Stomach (tissue), 4 donors: Measurements from ENCODE around the gene IER5.

Experiments used
- POLR2A ChIP-seq, 4 donors: fragments of 450-650 bp; IDR thresholded peaks; one replicate each; pipeline ENCODE4 v1.6.1; 2016; ENCODE audit warnings: antibody characterized with exemption in 4 of 4, control low read depth in 2 of 4, mild to moderate bottlenecking in 1 of 4, moderate library complexity in 1 of 4
- TF ChIP-seq, protein P1 (sequence below), 7 experiments: fragments of 450-650 bp in 4 of 7; fragments of 200-600 bp in 3 of 7; sonication (generic) in 3 of 7; IDR thresholded peaks; one replicate each; pipeline ENCODE4 v1.5.1; 2016 to 2019; ENCODE audit warnings: antibody characterized with exemption in 7 of 7, control low read depth in 2 of 7, mild to moderate bottlenecking in 1 of 7

DNA sequence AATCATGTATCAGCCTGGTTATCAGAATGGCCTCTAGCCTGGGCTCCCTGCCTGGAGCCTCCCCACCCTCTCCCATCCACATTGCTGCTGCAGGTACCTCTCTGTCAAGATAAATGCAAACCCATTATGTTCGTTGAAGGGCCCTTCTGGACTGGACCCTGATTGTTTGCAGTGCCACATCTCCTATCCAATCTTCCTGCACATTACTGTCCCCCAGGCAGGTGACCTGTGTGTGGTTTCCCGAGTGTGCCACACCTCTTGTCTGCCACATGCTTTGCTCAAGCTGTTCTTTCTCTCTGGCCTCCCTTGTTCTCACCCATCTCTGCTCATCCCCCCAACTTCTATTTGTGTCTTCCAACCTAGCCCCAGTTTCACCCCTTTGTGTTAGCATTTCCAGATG is 32.4 kb downstream of the IER5 start:
- TF ChIP-seq, protein P1, sequence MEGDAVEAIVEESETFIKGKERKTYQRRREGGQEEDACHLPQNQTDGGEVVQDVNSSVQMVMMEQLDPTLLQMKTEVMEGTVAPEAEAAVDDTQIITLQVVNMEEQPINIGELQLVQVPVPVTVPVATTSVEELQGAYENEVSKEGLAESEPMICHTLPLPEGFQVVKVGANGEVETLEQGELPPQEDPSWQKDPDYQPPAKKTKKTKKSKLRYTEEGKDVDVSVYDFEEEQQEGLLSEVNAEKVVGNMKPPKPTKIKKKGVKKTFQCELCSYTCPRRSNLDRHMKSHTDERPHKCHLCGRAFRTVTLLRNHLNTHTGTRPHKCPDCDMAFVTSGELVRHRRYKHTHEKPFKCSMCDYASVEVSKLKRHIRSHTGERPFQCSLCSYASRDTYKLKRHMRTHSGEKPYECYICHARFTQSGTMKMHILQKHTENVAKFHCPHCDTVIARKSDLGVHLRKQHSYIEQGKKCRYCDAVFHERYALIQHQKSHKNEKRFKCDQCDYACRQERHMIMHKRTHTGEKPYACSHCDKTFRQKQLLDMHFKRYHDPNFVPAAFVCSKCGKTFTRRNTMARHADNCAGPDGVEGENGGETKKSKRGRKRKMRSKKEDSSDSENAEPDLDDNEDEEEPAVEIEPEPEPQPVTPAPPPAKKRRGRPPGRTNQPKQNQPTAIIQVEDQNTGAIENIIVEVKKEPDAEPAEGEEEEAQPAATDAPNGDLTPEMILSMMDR (IDR thresholded peaks at IDR 0.05): no peak
- TF ChIP-seq POLR2A (IDR thresholded peaks at IDR 0.05): no peak
